ENCODE results near the gene SLC41A3.
A peak's percentile ranks its signal among the peaks of the same experiment; 100 is the strongest.
"Not testable (repeated sequence)": the region's sequence is repeated elsewhere in the genome, so short reads cannot be mapped to it uniquely, and the experiment has no call there.

SLC41A3 gene

GRCh38 chr3:126106336-126107202 lies 22.6 kb upstream of the SLC41A3 start:
- DNase-seq (ENCODE audit: low spot score), result no peak

- DNase-seq (ENCODE audit: low spot score), result no peak
Measured at GRCh38 chr3:126105691-126106187, 21.8 kb upstream of the SLC41A3 start.

- DNase-seq (ENCODE audit: low spot score), result no peak
Measured at GRCh38 chr3:126104742-126105605, 21.1 kb upstream of the SLC41A3 start.

DNA sequence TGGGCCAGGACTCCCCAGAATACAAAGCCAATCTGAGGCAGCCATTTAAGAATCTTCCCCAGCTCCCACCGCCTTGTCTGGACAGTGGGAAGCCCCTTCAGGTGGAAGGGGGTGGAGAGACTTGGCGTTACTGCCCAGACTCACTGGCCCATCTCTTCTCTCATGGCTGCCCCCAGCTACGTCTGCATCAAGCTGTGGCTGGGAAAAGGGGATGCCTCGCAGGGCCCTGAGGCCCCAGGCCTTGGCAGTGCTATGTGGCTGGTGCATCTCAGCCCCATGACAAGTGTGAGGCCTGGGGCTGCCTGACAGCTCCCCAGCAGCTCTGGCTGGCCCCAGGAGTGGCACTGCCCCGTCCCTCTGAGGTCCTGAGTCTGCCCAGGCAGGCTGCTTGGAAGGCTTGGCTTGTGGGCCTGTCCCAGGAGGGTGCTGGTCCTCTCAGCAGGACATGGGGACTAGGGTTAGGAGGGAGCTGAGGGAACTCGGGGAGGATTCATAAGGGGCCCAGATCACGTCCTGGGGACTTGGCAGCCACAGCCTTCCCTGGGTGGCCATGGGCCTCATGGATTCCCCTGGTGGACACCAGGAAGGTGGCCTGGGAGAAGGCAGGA lies 20.2 kb upstream of the SLC41A3 start:
- no peak for DNase-seq (ENCODE audit: low spot score)

DNA sequence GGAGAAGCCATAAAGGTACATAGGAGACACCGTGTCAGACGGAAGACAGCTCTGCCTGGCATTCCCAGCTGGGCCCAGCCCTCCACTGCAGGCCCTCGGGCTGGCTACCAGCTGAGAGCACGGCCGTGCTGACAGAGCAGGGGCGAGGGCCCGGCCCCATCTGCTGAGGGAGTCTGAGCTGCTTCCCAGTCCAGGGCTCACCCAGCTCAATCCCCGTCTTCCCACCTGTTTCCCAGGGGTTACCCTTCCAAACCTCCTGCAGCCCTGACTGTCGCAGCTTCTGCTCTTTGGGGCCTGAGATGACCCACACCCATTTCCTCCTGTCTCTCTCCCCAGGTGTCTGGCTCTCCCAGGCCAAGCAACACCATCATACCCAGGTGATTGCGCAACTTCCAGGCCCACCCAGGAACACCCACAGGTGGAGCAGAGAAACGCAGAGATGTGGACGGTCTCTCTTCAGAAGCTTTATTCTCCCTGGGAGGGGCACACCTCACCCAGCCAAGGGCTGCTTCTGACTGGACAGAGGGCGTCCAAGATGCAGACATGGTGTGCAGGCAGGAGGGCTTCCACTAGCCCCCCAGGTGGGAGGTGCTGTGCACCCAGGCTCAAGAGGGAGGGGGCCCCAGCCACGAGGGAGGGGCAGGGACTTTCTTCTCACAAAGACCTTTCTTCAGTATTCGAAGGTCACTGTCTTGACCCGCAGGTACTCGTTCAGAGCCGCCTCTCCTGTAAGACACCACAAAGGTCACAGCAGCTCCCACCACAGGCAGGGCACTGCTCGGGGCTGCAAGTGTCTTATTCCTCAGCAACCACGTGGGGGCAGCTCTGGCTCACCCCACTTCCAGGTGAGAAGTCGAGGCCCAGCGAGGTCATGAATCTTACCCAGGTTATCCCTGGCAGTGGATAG lies 19.4 kb upstream of the SLC41A3 start:
- DNase-seq (ENCODE audit: low spot score), result no peak

GRCh38 chr3:126102530-126102951 lies 18.6 kb upstream of the SLC41A3 start:
- no peak for DNase-seq (ENCODE audit: low spot score)

DNA sequence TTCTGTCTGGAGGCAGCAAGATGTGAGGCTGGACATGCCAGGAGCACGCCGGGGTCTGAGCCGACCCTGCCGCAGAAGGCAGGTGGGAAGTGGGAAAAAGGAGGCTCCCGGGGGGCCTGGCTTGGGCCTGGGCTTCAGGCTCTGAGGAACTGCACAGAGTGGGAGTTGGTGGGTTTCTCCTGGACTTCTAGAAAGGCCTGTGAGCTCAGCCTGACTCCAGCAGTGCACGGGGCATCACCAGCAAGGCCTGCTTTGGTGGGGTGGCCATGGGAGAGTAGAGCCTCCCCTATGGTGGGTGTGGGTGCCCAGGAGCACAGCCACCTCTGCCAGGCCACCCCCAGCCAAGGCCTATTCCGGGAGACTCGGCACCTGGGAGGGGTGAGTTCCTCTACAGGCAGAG lies 18.1 kb upstream of the SLC41A3 start:
- no peak for DNase-seq (ENCODE audit: low spot score)

DNA sequence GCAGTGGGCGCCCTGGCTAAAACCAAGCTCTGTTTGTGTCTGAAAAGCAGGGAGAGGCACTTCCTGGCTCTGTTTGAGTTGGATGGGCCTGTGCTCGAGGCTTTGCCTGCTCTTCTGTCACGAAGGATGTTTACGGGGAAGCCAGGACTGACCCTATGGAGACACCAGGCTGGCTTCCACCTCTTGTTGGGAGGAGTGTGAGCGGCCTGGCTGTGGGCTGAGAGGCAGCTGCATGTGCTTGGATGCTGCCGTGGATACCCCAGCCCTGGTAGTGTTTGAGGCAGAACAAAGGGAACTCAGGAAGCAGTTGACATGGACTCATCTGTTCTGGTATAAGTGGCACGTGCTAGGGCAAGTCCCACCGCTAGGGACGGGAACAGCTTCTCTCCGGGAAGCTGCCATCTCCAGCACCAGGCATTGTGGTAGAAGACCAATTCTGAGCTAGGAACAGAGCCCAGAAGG lies 17.6 kb upstream of the SLC41A3 start:
- no peak for DNase-seq (ENCODE audit: low spot score)

GRCh38 chr3:126100634-126101301 lies 16.8 kb upstream of the SLC41A3 start:
- DNase-seq (ENCODE audit: low spot score), result no peak

DNA sequence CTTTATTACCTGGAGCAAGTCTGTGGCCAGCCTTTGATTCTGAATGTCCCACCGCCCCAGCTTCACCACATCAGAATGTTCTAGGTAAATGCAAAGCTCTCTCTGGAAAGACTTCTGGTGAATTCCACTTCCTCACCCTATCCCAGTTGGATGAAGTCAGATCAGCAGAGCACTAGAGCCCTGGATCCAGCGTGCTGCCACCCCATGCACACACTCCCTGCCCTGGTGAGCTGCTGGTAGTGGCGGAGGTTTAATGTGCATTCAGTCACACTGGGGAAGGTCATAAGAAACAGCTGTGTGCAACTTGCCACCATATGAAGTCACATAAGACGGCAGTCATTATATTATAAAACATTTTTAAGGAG lies 16.3 kb upstream of the SLC41A3 start:
- DNase-seq (ENCODE audit: low spot score), result no peak

GRCh38 chr3:126098391-126098858 lies 14.5 kb upstream of the SLC41A3 start:
- peak; percentile 25 for DNase-seq (ENCODE audit: low spot score)

GRCh38 chr3:126097801-126098200 lies 13.9 kb upstream of the SLC41A3 start:
- no peak for DNase-seq (ENCODE audit: low spot score)

GRCh38 chr3:126096274-126096673 lies 12.3 kb upstream of the SLC41A3 start:
- DNase-seq (ENCODE audit: low spot score), result not testable (repeated sequence)

GRCh38 chr3:126092128-126092527 lies 8.2 kb upstream of the SLC41A3 start:
- DNase-seq (ENCODE audit: low spot score), result not testable (repeated sequence)

DNA sequence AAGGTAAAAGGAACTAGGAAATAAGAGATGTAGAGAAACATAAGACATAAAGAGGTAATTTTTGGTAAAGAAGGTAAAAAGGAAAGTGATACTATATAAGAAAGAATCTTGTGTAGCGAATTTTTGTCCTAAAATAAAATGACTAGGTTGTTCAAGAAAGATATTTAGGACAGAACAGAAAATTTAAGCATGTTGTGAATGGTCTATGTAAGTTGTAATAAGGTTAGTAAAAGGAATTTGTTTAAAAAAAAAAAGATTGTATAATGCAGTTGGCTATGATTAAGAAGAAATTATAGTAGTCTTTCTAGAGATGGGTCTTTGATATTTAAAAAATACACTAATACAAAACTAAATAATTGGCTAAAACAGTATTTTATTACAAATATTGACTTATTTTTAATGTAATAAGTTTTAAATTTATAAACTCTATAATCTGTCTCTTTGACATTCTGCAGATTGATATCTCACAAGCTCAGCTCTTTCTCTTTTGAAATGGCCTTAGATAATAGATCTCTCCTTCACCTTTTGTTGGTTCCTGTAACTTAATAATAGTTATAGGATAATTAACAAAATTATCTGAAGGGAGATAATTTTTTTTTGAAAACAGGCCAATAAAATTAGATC lies 3.7 kb upstream of the SLC41A3 start:
- no peak for DNase-seq (ENCODE audit: low spot score)

DNA sequence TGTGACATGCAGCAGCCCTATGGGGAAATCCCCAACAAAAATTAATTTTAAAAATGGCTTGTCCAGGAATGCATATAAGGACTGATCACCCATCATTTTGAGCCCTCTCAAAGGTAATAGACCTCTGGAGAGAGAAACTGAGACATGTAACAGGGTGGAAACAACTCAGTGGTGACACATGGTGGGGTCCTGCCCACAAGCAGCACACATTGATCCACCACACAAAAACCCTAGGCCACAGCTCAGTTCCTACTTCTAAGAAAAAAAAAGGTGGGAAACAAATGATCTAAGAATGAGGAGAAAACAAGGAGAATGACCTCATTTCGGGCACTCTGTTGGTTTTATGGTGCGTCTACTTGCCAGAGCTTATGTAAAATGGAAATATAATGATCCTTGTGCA lies 1.9 kb upstream of the SLC41A3 start:
- DNase-seq (ENCODE audit: low spot score), result no peak

GRCh38 chr3:126085276-126085675 lies 1.4 kb upstream of the SLC41A3 start:
- no peak for DNase-seq (ENCODE audit: low spot score)

GRCh38 chr3:126084768-126085180 lies 850 bp upstream of the SLC41A3 start:
- no peak for DNase-seq (ENCODE audit: low spot score)

- DNase-seq (ENCODE audit: low spot score), result no peak
Measured at GRCh38 chr3:126083511-126083912, 412 bp downstream of the SLC41A3 start.

- no peak for DNase-seq (ENCODE audit: low spot score)
Measured at GRCh38 chr3:126083138-126083445, 832 bp downstream of the SLC41A3 start.

All from globus pallidus (tissue), 1 donor.